ENCODE results near the gene IFNGR1. TPM values are rescaled to one million over a fixed set of nuclear protein-coding genes. Genes with fewer than 3 reads are reported as not detected.
A peak's percentile ranks its signal among the peaks of the same experiment; 100 is the strongest.

The IFNGR1 gene
- total and polyA plus RNA-seq, 10 of the 15 experiments (the other 5 are each of a cell fraction or from before 2014, with no cell fraction given): 89.0 to 296 (median 138) TPM

DNA sequence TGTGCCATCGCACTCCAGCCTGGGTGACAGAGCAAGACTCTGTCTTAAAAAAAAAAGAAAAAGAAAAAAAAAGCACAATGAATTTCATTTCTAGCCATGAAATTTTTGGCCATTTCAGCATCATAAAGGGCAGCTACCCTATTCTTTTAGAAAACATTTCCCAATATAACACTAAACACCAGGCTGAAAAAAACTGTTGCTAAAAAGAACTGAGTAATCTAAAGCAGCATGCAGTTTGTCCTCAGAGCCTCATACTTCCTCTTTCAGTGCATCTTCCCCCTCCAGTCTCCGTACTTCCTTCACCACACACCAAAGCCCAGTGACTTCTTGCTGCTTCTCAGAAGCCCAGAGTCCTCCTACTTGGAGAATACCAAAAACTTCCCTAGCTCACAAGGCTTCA, 5.6 kb upstream of the IFNGR1 start (continued):
- no peak for TF ChIP-seq PBX3 (IDR thresholded peaks at IDR 0.05; ENCODE audit: insufficient replicate concordance, low read depth, low read length)
- TF ChIP-seq, protein P1, sequence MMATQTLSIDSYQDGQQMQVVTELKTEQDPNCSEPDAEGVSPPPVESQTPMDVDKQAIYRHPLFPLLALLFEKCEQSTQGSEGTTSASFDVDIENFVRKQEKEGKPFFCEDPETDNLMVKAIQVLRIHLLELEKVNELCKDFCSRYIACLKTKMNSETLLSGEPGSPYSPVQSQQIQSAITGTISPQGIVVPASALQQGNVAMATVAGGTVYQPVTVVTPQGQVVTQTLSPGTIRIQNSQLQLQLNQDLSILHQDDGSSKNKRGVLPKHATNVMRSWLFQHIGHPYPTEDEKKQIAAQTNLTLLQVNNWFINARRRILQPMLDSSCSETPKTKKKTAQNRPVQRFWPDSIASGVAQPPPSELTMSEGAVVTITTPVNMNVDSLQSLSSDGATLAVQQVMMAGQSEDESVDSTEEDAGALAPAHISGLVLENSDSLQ (IDR thresholded peaks at IDR 0.05): no peak
- TF ChIP-seq ZZZ3 (IDR thresholded peaks at IDR 0.05; ENCODE audit: control insufficient read depth, insufficient read length, low read depth): no peak
- TF ChIP-seq RUNX3 (IDR thresholded peaks at IDR 0.05; ENCODE audit: low read length): peak; percentile 80
- no peak for TF ChIP-seq HCFC1 (IDR thresholded peaks at IDR 0.05; ENCODE audit: low read length)
- no peak for TF ChIP-seq MXI1 (IDR thresholded peaks at IDR 0.05; ENCODE audit: low read depth, low read length)
- no peak for TF ChIP-seq SIX5 (IDR thresholded peaks at IDR 0.05; ENCODE audit: low read depth, low read length, severe bottlenecking)
- TF ChIP-seq, protein P2, sequence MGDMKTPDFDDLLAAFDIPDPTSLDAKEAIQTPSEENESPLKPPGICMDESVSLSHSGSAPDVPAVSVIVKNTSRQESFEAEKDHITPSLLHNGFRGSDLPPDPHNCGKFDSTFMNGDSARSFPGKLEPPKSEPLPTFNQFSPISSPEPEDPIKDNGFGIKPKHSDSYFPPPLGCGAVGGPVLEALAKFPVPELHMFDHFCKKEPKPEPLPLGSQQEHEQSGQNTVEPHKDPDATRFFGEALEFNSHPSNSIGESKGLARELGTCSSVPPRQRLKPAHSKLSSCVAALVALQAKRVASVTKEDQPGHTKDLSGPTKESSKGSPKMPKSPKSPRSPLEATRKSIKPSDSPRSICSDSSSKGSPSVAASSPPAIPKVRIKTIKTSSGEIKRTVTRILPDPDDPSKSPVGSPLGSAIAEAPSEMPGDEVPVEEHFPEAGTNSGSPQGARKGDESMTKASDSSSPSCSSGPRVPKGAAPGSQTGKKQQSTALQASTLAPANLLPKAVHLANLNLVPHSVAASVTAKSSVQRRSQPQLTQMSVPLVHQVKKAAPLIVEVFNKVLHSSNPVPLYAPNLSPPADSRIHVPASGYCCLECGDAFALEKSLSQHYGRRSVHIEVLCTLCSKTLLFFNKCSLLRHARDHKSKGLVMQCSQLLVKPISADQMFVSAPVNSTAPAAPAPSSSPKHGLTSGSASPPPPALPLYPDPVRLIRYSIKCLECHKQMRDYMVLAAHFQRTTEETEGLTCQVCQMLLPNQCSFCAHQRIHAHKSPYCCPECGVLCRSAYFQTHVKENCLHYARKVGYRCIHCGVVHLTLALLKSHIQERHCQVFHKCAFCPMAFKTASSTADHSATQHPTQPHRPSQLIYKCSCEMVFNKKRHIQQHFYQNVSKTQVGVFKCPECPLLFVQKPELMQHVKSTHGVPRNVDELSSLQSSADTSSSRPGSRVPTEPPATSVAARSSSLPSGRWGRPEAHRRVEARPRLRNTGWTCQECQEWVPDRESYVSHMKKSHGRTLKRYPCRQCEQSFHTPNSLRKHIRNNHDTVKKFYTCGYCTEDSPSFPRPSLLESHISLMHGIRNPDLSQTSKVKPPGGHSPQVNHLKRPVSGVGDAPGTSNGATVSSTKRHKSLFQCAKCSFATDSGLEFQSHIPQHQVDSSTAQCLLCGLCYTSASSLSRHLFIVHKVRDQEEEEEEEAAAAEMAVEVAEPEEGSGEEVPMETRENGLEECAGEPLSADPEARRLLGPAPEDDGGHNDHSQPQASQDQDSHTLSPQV (IDR thresholded peaks at IDR 0.05): no peak
- TF ChIP-seq IKZF1 (conservative IDR thresholded peaks at IDR 0.05): peak; percentile 68
- TF ChIP-seq KAT2A (conservative IDR thresholded peaks at IDR 0.05; ENCODE audit: control insufficient read depth, low read depth, low read length): no peak
- TF ChIP-seq ZNF622 (IDR thresholded peaks at IDR 0.05): no peak
- TF ChIP-seq ATF3 (IDR thresholded peaks at IDR 0.05; ENCODE audit: borderline replicate concordance, extremely low read depth, low read depth, low read length): no peak
- no peak for TF ChIP-seq SMARCA5 (IDR thresholded peaks at IDR 0.05)
- TF ChIP-seq RCOR1 (conservative IDR thresholded peaks at IDR 0.05; ENCODE audit: low read depth, low read length): no peak
- no peak for TF ChIP-seq RB1 (IDR thresholded peaks at IDR 0.05; ENCODE audit: borderline replicate concordance)
- no peak for TF ChIP-seq NBN (IDR thresholded peaks at IDR 0.05)
- no peak for TF ChIP-seq SP1 (IDR thresholded peaks at IDR 0.05; ENCODE audit: low read depth, low read length)
- peak in 1 of 2 experiments; percentile 95; a peak in 2 of 4 replicates for TF ChIP-seq ETV6 (conservative IDR thresholded peaks at IDR 0.05 in 1 of 2, IDR thresholded peaks at IDR 0.05 in 1 of 2; ENCODE audit: borderline replicate concordance in 1 of 2, low read depth in 1 of 2)
- no peak for TF ChIP-seq NKRF (conservative IDR thresholded peaks at IDR 0.05)
- no peak for TF ChIP-seq SUZ12 (IDR thresholded peaks at IDR 0.05; ENCODE audit: unreplicated experiment)
- no peak for TF ChIP-seq GATAD2B (conservative IDR thresholded peaks at IDR 0.05; ENCODE audit: low read depth)
- no peak for TF ChIP-seq CBX3 (IDR thresholded peaks at IDR 0.05; ENCODE audit: borderline replicate concordance, low read depth)

Data from GM12878 (cell line).